Cardiac septum (tissue), 1 donor: ENCODE measurements around the gene FBXL20. TPM values are rescaled to one million over a fixed set of nuclear protein-coding genes. Genes with fewer than 3 reads are reported as not detected.
"Not testable (repeated sequence)": the region's sequence is repeated elsewhere in the genome, so short reads cannot be mapped to it uniquely, and the experiment has no call there.

ENCODE experiments used
- DNase-seq: peaks from one replicate; pipeline ENCODE4 v3.0.0-alpha.2; 2020; ENCODE audit warnings: low spot score
- intact Hi-C: fragments of 100-400 bp; cut with DNase I; formaldehyde crosslinking; loops from one replicate; pipeline ENCODE4 v1.14.0; 2022
- total RNA-seq: library from RNA; stranded (reverse); fragmentation: NEBNext Ultra II Directional; extraction: Animal tissue kit (Norgen Biotek cat#: 25700); gene quantifications from one replicate; pipeline ENCODE4 v1.2.1, GENCODE V29; 2021
- donor health status: DM: no; HTN: no; CAD: no.

The FBXL20 gene
- total RNA-seq, 1 donor from 2014 or later, result 11.0 TPM

DNA sequence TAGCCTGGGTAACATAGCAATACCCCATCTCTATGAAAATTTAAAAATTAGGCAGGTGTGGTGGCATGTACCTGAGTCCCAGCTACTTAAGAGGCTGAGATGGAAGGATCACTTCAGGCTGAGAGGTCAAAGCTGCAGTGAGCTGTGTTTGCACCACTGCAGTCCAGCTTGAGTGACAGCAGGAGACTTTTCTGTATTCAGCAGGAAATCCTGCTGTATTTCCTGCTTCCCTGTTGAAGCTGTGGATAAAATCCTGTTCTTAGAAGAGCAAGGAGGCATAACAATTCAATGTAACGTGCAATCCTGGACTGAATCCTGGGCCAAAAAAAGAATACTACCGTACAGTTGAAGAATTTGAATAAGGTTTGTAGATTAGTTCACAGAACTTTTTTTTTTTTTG lies 62.2 kb downstream of the FBXL20 start:
- no peak for DNase-seq
- intact Hi-C loops, result no loop called here

DNA sequence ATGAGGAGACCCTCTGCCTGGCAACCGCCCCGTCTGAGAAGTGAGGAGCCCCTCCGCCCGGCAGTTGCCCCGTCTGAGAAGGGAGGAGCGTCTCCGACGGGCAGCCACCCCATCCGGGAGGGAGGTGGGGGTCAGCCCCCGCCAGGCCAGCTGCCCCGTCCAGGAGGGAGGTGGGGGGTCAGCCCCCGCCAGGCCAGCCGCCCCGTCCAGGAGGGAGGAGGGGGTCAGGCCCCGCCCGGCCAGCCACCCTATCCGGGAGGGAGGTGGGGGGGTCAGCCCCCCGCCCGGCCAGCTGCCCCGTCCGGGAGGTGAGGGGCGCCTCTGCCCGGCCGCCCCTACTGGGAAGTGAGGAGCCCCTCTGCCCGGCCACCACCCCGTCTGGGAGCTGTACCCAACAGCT lies 63.8 kb downstream of the FBXL20 start:
- intact Hi-C loops, DNase-seq: not testable (repeated sequence)

DNA sequence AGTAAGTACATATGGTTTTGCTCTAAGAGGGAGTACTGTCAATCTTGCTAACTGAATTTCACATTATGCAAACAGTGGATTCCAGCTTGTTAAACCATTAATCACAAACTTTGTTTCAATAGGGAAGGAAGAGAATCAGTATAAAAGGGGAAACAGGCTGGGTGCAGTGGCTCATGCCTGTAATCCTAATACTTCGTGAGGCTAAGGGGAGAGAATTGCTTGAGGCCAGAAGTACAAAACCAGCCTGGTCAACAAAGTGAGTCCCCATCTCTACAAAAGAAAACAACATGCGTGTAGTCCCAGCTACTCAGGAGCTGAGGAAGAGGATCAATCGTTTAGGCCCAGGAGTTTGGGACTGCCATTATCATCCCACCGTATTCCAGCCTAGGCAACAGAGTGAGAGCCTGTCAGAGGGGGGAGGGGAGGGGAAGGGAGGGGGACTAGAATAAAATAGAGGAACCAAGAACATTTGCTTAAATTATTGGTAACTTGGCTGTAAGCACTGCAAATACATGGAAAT lies 65.7 kb downstream of the FBXL20 start:
- no peak for DNase-seq
- intact Hi-C loops, result no loop called here

DNA sequence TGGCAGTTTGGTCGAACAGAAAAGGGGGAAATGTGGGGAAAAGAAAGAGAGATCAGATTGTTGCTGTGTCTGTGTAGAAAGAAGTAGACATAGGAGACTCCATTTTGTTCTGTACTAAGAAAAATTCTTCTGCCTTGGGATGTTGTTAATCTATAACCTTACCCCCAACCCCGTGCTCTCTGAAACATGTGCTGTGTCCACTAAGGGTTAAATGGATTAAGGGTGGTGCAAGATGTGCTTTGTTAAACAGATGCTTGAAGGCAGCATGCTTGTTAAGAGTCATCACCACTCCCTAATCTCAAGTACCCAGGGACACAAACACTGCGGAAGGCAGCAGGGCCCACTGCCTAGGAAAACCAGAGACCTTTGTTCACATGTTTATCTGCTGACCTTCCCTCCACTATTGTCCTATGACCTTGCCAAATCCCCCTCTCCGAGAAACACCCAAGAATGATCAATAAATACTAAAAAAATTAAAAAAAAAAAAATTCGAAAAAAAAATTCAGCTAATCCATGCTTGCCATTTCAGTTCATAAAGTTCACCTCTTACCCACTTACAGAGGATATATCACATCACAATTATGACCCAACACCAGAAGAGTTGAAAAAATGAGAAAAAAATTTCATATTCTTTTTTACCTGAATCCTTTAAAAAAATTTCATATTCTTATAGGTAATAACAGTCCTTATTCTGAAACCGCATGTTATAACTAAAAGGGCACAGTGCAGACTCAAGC lies 67.2 kb downstream of the FBXL20 start:
- DNase-seq, intact Hi-C loops: not testable (repeated sequence)

DNA sequence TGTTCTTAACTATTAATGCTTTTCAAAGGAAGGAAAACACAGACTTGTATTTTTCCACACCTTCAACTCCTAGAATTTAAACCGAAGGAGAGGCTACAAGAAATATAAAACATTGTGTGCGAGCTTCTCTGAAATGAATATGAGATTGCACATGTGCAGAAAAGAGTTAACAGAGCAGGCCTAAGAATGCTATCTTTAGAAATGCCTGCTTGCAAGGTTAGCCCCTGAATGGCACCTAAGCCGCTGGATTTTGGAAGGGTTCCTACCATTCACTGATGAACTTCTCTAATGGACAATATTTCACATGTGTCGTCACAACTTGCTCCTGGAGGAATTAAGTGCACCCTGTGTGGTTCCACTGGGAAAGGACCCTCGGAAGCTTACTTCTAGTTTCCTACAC lies 69.3 kb downstream of the FBXL20 start:
- intact Hi-C loops, result no loop called here
- DNase-seq, result no peak

DNA sequence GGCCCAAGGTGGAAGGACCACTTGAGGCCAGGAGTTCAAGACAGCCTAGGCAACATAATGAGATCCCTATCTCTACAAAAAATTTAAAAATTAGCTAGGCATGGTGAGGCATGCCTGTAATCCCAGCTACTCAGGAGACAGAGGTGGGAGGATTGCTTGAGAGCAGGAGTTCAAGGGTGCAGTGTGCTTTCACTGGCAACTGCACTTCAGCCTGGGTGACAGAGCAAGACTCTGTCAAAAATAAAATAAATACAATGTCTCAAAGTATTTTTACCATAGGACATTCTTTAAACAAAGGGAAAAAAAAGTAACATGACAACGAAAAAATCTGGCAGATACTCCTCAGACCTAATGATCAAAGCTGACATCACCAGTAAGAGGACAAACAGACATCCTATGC lies 72.6 kb downstream of the FBXL20 start:
- no peak for DNase-seq
- intact Hi-C loops, result no loop called here

DNA sequence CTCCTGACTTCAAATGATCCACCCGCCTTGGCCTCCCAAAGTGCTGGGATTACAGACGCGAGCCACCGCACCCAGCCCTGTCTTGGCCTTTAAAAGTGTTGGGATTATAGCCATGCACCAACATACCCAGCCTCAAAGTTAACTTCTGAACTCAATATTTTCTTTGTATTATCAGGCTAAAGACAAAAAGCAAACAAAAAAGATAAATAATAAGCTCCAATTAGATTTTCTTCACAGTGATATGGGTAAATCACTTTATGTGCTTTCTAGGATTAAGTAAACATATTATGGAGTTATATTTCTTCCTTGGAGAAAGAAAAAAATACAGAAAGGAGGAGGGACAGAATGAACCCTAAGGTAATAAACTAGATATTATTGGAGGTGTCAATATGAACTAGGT lies 74.3 kb downstream of the FBXL20 start:
- intact Hi-C loops, result no loop called here
- DNase-seq, result no peak

DNA sequence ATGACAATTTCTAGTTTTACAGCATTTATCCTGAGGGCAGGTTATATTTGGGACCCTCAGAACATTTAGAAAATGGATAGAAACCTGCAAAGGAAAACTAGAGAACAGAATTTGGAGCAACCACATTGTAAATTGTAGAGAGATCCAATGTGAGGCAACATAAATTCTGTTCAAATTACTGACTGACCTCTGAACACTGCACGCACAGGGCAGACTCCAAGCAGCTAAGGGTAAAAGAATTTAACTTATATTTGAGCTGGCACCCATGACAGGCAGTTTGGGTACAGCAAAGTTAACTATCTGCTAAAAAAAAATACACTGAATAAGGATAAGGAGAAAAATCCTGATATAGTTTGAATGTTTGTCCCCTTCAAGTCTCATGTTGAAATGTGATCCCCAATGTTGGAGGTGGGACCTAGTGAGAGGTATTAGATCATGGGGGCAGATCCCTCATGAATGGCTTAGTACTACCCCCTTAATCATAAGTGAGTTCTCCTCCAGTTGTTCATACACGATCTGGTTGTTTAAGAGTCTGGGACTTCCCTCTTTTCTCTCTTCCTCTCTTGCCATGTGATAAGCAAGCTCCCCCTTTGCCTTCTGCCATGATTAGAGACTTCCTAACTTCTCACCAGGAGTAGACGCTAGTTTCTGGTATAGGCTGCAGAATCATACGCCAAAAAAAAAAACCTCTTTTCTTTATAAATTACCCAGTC lies 75.7 kb downstream of the FBXL20 start:
- no peak for DNase-seq
- intact Hi-C loops, result no loop called here

DNA sequence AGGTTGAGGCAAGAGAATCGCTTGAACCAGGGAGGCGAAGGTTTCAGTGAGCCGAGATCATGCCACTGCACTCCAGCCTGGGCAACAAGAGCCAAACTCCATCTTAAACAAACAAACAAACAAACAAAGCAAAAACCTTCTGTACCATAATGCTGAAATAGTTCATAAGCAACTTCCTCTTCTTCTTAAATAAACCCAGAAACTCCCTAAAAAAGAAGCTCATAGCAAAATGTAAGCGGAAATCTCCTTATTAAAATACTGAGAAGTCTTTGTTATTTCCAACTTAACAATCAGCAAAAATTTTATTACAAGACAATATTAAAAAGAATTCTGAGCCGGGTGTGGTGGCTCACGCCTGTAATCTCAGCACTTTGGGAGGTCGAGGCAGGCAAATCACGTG lies 82.8 kb downstream of the FBXL20 start:
- no peak for DNase-seq
- intact Hi-C loops, result no loop called here

DNA sequence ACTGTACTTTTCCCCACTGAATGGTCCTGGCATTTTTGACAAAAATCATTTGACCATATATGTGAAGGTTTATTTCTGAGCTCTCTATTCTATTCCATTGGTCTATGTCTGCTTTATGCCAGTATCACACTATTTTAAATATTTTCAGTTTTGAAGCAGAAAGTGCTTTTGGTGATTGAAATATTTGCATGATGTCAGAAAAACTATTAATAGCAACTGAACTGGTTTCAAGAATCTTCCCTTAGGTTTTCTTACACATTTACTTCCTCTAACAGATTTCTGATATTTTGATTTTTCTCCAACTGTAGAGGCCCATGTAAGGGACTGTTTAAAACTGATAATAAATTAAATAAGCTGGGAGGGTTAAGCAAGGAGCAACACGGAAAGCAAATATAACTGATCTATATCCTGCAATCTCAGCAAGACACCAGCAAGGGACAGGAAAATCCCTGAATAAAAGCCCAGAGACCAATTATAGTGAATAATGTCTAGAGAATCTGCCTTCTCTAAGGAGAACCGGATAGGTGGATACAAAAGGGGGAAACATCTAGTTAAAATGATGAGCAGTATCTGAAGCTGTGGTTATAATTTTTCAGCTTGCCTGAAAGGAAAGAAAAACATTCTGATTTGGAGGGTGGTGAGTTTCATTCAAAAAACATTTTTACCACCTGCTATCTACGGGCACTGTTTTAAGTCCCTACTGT lies 94.8 kb downstream of the FBXL20 start:
- intact Hi-C loops, result no loop called here
- DNase-seq, result no peak

DNA sequence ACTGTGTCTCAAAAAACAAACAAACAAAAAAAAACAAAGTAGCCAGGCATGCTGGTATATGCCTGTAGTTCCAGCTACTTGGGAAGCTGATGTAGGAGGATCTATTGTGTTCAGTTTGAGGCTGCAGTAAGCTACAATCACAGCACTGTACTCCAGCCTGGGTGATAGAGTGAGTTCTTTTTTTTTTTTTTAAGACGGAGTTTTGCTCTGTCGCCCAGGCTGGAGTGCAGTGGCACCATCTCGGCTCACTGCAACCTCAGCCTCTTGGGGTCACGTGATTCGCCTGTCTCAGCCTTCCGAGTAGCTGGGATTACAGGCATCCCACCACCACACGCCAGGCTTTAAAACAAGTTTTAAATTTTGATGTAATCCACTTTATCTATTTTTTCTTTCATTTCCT lies 95.4 kb downstream of the FBXL20 start:
- intact Hi-C loops, result no loop called here
- DNase-seq, result no peak

DNA sequence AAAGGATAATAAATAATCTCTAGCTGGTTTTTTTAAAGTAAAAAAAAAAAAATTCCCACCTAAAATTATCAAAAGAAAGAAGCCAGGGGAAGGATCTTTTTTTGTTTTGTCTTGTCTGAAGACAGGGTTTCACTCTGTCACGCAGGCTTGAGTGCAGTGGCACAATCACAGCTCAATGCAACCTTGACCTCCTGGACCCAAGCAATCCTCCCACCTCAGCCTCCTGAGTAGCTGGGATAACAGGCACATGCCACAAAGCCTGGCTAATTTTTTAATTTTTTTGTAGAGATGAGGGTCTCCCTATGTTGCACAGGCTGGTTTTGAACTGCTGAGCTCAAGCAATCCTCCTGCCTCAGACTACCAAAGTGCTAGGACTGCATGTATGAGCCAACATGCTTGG lies 97.2 kb downstream of the FBXL20 start:
- intact Hi-C loops, result no loop called here
- no peak for DNase-seq

DNA sequence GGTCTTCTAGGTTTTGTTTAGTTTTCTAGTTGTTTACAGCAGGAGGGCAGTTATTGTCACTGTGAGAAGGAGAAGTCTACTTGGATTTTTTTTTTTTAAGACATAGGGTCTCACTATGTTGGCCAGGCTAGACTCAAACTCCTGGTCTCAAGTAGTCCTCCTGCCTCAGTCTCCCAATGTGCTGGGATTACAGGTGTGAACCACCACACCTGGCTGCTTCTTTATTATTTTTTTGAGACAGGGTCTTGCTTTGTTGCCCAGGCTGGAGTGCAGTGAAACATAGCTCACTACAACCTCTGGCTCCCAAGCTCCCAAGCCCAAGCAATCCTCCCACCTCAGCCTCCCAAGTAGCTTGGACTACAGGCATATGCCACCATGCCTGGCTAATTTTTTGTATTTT lies 107.4 kb downstream of the FBXL20 start:
- intact Hi-C loops, result no loop called here
- DNase-seq, result no peak

DNA sequence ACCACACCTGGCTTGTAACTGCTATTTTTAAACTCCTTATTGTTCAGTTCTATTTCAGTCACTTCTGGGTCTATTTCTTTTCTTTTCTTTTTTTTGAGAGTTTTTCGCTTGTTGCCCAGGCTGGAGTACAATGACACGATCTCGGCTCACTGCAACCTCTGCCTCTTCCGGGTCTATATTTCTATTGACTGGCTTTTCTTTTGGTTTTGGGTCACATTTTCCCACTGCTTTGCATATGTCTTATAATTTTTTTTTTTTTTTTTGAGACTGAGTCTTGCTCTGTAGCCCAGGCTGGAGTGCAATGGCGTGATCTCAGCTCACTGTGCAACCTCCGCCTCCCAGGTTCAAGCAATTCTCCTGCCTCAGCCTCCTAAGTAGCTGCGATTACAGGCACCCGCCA lies 108.9 kb downstream of the FBXL20 start:
- DNase-seq, intact Hi-C loops: not testable (repeated sequence)

DNA sequence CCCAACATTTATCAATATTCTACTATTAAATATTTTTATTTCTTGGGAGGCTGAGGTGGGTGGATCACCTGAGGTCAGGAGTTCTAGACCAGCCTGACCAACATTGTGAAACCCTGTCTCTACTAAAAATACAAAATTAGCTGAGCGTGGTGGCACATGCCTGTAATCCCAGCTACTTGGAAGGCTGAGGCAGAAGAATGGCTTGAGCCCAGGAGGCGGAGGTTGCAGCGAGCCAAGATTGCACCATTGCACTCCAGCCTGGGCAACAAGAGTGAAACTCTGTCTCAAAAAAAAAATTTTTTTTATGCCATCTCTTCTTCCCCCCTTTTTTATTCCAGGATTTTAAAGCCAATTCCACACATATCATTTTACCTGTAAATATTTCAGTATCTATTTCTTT lies 114.9 kb downstream of the FBXL20 start:
- intact Hi-C loops, DNase-seq: not testable (repeated sequence)

DNA sequence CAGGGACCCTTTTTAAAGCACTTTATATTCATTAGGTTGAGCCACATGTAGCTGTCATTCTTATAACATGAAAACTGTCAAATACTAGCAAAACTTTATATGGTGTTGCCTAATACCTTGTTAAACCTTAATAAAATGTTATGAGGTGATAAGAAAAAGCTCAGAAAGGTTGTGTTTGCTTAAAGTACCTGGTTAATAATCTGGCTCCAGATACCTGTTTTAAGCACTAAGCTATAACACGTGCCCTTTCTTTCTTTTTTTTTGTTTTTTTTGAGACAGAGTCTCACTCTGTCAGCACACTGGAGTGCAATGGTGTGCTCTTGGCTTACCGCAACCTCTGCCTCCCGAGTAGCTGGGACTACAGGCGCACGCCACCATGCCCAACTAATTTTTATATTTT lies 116.7 kb downstream of the FBXL20 start:
- intact Hi-C loops, result no loop called here
- DNase-seq, result no peak

DNA sequence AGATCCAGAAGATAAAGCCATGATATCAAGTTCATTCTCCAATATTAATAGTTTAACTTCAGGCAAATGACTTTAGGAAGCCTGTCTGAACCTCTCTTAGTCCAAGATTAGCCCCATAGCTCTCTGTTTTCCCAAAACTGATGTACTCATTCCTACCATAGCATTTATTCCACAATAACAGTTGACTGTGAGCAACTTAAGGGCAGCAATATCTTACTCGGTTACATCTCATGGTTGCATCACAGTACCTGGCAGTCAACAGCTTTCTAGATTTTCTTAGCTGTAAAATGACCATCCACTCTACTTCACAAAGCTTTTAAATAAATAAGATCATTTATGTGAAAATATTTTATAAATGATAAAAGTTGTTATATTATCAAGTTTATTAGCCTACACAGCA lies 117.5 kb downstream of the FBXL20 start:
- intact Hi-C loops, result no loop called here
- no peak for DNase-seq

DNA sequence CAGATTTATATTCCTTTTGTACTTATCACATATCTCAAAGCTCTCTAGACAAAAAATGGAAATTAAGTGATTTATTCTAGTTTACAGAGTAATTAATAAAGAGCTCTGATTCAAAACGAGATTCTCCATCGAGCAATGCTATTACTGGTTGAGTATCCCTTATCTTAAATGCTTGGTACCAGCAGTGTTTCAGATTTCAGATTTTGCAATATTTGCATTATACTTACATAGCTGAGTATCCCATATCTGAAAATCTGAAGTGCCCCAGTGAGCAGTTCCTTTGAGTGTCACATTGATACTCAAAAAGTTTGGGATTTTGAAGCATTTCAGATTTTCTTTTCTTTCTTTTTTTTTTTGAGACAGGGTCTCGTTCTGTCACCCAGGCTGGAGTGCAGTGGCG lies 118.3 kb downstream of the FBXL20 start:
- intact Hi-C loops, result no loop called here
- DNase-seq, result no peak

DNA sequence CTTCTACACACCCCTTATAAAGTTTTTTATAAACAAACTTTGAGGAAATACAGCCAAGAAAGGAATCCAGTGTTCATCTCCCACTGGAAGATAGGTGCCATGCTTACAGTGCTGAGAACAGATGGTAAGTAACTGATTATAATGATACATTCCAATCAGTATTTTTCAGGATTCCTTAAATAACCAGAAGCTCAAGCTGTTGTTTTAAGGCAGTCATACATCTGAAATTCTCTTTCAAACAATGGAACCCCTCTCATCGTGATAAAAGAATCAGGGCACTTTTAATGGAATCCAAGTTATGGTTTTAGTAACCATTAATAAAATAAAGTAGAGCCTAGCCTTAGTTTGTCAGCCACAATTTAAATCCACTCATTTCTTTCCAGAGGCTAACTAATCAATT lies 119.6 kb downstream of the FBXL20 start:
- intact Hi-C loops, result no loop called here
- no peak for DNase-seq

DNA sequence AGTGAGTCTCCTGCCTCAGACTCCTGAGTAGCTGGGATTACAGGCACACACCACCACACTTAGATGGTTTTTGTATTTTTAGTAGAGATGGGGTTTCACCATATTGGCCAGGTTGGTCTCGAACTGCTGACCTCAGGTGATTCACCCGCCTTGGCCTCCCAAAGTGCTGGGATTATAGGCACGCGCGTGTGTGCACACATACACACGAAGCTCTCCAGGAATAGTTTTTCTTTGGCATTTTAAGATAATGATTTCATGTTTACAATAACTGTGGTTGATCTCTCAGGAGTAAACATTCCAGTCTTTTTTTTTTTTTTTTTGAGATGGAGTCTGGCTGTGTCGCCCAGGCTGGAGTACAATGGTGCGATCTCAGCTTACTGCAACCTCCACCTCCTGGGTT lies 123.2 kb downstream of the FBXL20 start:
- intact Hi-C loops, result loop anchor here (10.0 kb wide), 1 partner anchor 127 kb away; the partner anchor contains the start of gene FBXL20
- DNase-seq, result not testable (repeated sequence)
